Neural progenitor cell (in vitro differentiated cells): Measurements from ENCODE around the gene NLGN4X.

Experiments
- CTCF ChIP-seq: fragments of 200-600 bp; sonication (generic); IDR thresholded peaks from 2 replicates; pipeline ENCODE4 v1.5.1; 2017; ENCODE audit warnings: antibody characterized with exemption, mild to moderate bottlenecking
- EZH2 ChIP-seq: fragments of 200-600 bp; sonication (generic); IDR thresholded peaks from 2 replicates; pipeline ENCODE4 v1.6.1; 2017; ENCODE audit warnings: antibody characterized with exemption, mild to moderate bottlenecking, moderate library complexity

- TF ChIP-seq CTCF (peak; percentile 72), EZH2 (no peak)
Measured at GRCh38 chrX:6021316-6022091, 207.2 kb downstream of the NLGN4X start.
